Measurements from ENCODE around the gene GABPB2.

GABPB2 gene

GRCh38 chr1:151131701-151132334 is 61.3 kb downstream of the GABPB2 start:
- DNase-seq (ENCODE audit: low read depth), result no peak
- H3K4me3 ChIP-seq (ENCODE audit: low read depth, low read length), result no peak overlapping the region; the same call in 1 of the 2 replicates
- no peak for TF ChIP-seq CTCF (IDR thresholded peaks at IDR 0.05; ENCODE audit: low read depth, low read length, missing control alignments)

- no peak overlapping the region for H3K4me3 ChIP-seq (ENCODE audit: low read depth, low read length)
- no peak for TF ChIP-seq CTCF (IDR thresholded peaks at IDR 0.05; ENCODE audit: low read depth, low read length, missing control alignments)
- DNase-seq (ENCODE audit: low read depth), result no peak
Measured at GRCh38 chr1:151132335-151133017, 61.9 kb downstream of the GABPB2 start.

GRCh38 chr1:151133018-151133806 is 62.7 kb downstream of the GABPB2 start:
- H3K4me3 ChIP-seq (ENCODE audit: low read depth, low read length), result no peak overlapping the region
- no peak for TF ChIP-seq CTCF (IDR thresholded peaks at IDR 0.05; ENCODE audit: low read depth, low read length, missing control alignments)
- no peak for DNase-seq (ENCODE audit: low read depth)

- no peak for TF ChIP-seq CTCF (IDR thresholded peaks at IDR 0.05; ENCODE audit: low read depth, low read length, missing control alignments)
- no peak for DNase-seq (ENCODE audit: low read depth)
- H3K4me3 ChIP-seq (ENCODE audit: low read depth, low read length), result no peak overlapping the region
Measured at GRCh38 chr1:151134396-151134795, 63.8 kb downstream of the GABPB2 start.

- no peak for DNase-seq (ENCODE audit: low read depth)
- H3K4me3 ChIP-seq (ENCODE audit: low read depth, low read length), result no peak overlapping the region
- no peak for TF ChIP-seq CTCF (IDR thresholded peaks at IDR 0.05; ENCODE audit: low read depth, low read length, missing control alignments)
Measured at GRCh38 chr1:151134991-151135390, 64.4 kb downstream of the GABPB2 start.

- H3K4me3 ChIP-seq (ENCODE audit: low read depth, low read length), result no peak overlapping the region
- no peak for TF ChIP-seq CTCF (IDR thresholded peaks at IDR 0.05; ENCODE audit: low read depth, low read length, missing control alignments)
- no peak for DNase-seq (ENCODE audit: low read depth)
Measured at GRCh38 chr1:151135433-151136385, 65.1 kb downstream of the GABPB2 start.

All from GM12864 (cell line).